ENCODE data around the gene ACER3. TPM values are rescaled to one million over a fixed set of nuclear protein-coding genes. Genes with fewer than 3 reads are reported as not detected.

Gene ACER3
- total and polyA plus RNA-seq, 2 of the 4 experiments (the other 2 are of a cell fraction) = 3.5 to 10.0 TPM

GRCh38 chr11:77040401-77040777, 179.7 kb downstream of the ACER3 start:
- no peak overlapping the region for H3K23ac ChIP-seq (ENCODE audit: low read depth, low read length)
- intact Hi-C loops (cut with micrococcal nuclease) = loop anchor here (10.0 kb wide), 2 partner anchors 504 to 574 kb away; no protein-coding TSS in a partner anchor
- no peak overlapping the region for H3K56ac ChIP-seq (ENCODE audit: extremely low read depth, insufficient read depth, low read length)
- no peaks in the 10 kb centered on the region for H3K9me3 ChIP-seq (ENCODE audit: control insufficient read depth, insufficient read depth, low read length)
- dilution Hi-C loops (cut with HindIII; ENCODE audit: low sequenced_read_pairs, unreplicated experiment) = no loop called here
- no peak for DNase-seq
- H3K9me1 ChIP-seq (ENCODE audit: insufficient read depth, low read length) = peaks cover under 1% of the 10 kb centered on the region; the same call in 1 of the 2 replicates
- peaks cover 3% of the 10 kb centered on the region; the same call in 1 of the 2 replicates for H3K4me1 ChIP-seq (ENCODE audit: control insufficient read depth, insufficient read depth, low read length)
- H2BK120ac ChIP-seq (ENCODE audit: low read depth, low read length) = no peak overlapping the region
- H3K4me2 ChIP-seq (ENCODE audit: low read depth, low read length) = no peak overlapping the region
- no peaks in the 10 kb centered on the region for H3K79me1 ChIP-seq (ENCODE audit: low read depth in 1 of 2, low read length in 2 of 2)
- in situ Hi-C loops (cut with MboI; ENCODE audit: low sequenced_read_pairs) = loop anchor here (25.0 kb wide), 1 partner anchor 303 kb away; no protein-coding TSS in a partner anchor
- H2BK5ac ChIP-seq (ENCODE audit: low read depth, low read length, poor library complexity, severe bottlenecking) = no peak overlapping the region
- H2AFZ ChIP-seq (replicated peaks; ENCODE audit: low read length, poor library complexity) = peak overlapping the region; percentile 93
- H3K4me3 ChIP-seq (ENCODE audit: insufficient read depth, low read depth, low read length) = no peak overlapping the region
- POLR2A ChIA-PET (ENCODE audit: unreplicated experiment) = no interaction called here
- no peak overlapping the region for H3K27ac ChIP-seq (ENCODE audit: insufficient read depth, low read length)
- BruUV-seq (replicated peaks) = no TSS peak
- WGBS, 2 experiments (ENCODE audit: extremely low coverage in 2 of 2, insufficient read length in 1 of 2) = 60% methylated on average over 28 of the region's 37 CpGs; no CpG with 5 or more reads in 1 of the 2 experiments
- no peak for ATAC-seq (ENCODE audit: low read depth)
- no peak overlapping the region for H2BK15ac ChIP-seq (ENCODE audit: low read depth, low read length)
- no peak overlapping the region for H2AK5ac ChIP-seq (ENCODE audit: low read depth, low read length)
- H3K9ac ChIP-seq (ENCODE audit: low read depth, low read length) = no peak overlapping the region
- no peak overlapping the region for H3K18ac ChIP-seq (ENCODE audit: low read depth, low read length)
- H4K8ac ChIP-seq (ENCODE audit: low read depth in 2 of 2, low read length in 2 of 2) = no peak overlapping the region
- no peak overlapping the region for H4K5ac ChIP-seq (ENCODE audit: low read depth, low read length)
- no peak overlapping the region for H3K14ac ChIP-seq (replicated peaks; ENCODE audit: low read depth, low read length)
- no peaks in the 10 kb centered on the region for H3K36me3 ChIP-seq (ENCODE audit: control insufficient read depth, insufficient read depth, low read length)
- H4K20me1 ChIP-seq (ENCODE audit: insufficient read depth, low read length) = no peaks in the 10 kb centered on the region; the same call in 1 of the 2 replicates
- CTCF ChIA-PET = interaction anchor here (1.8 to 2.6 kb wide), 2 partner anchors 120 to 122 kb away, joined by 4 to 9 read pairs; no protein-coding TSS in a partner anchor
- no peak overlapping the region for H2AK9ac ChIP-seq (replicated peaks; ENCODE audit: low read depth, low read length, poor library complexity)
- peaks cover 31% of the 10 kb centered on the region for H3K27me3 ChIP-seq (ENCODE audit: control insufficient read depth, insufficient read depth, low read length)
- H3K4ac ChIP-seq (ENCODE audit: low read depth, low read length) = no peak overlapping the region
- no peak overlapping the region for H2BK20ac ChIP-seq (ENCODE audit: low read depth, low read length)
- no peak for TF ChIP-seq SMC3 (IDR thresholded peaks at IDR 0.05; ENCODE audit: low read depth, low read length)
- no peak for TF ChIP-seq CHD1 (IDR thresholded peaks at IDR 0.05; ENCODE audit: low read depth, low read length)
- no peak for TF ChIP-seq FOS (IDR thresholded peaks at IDR 0.05; ENCODE audit: low read depth, low read length)
- TF ChIP-seq POLR2A (IDR thresholded peaks at IDR 0.05; ENCODE audit: low read depth, low read length) = no peak
- TF ChIP-seq CEBPB (IDR thresholded peaks at IDR 0.05; ENCODE audit: low read depth, low read length) = no peak
- no peak for TF ChIP-seq RAD21 (IDR thresholded peaks at IDR 0.05; ENCODE audit: low read length)
- TF ChIP-seq BHLHE40 (IDR thresholded peaks at IDR 0.05; ENCODE audit: low read depth, low read length) = no peak
- TF ChIP-seq, protein P1, sequence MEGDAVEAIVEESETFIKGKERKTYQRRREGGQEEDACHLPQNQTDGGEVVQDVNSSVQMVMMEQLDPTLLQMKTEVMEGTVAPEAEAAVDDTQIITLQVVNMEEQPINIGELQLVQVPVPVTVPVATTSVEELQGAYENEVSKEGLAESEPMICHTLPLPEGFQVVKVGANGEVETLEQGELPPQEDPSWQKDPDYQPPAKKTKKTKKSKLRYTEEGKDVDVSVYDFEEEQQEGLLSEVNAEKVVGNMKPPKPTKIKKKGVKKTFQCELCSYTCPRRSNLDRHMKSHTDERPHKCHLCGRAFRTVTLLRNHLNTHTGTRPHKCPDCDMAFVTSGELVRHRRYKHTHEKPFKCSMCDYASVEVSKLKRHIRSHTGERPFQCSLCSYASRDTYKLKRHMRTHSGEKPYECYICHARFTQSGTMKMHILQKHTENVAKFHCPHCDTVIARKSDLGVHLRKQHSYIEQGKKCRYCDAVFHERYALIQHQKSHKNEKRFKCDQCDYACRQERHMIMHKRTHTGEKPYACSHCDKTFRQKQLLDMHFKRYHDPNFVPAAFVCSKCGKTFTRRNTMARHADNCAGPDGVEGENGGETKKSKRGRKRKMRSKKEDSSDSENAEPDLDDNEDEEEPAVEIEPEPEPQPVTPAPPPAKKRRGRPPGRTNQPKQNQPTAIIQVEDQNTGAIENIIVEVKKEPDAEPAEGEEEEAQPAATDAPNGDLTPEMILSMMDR (conservative IDR thresholded peaks at IDR 0.05; ENCODE audit: low read depth, low read length) = no peak
- TF ChIP-seq RCOR1 (IDR thresholded peaks at IDR 0.05; ENCODE audit: insufficient replicate concordance, low read length) = no peak
- no peak for TF ChIP-seq MAZ (IDR thresholded peaks at IDR 0.05; ENCODE audit: borderline replicate concordance, low read depth, low read length)
- TF ChIP-seq, protein P2, sequence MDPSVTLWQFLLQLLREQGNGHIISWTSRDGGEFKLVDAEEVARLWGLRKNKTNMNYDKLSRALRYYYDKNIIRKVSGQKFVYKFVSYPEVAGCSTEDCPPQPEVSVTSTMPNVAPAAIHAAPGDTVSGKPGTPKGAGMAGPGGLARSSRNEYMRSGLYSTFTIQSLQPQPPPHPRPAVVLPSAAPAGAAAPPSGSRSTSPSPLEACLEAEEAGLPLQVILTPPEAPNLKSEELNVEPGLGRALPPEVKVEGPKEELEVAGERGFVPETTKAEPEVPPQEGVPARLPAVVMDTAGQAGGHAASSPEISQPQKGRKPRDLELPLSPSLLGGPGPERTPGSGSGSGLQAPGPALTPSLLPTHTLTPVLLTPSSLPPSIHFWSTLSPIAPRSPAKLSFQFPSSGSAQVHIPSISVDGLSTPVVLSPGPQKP (IDR thresholded peaks at IDR 0.05; ENCODE audit: borderline replicate concordance, low read depth, low read length) = no peak
- no peak for TF ChIP-seq MXI1 (IDR thresholded peaks at IDR 0.05; ENCODE audit: borderline replicate concordance, low read depth, low read length)
- TF ChIP-seq NFE2L2 (IDR thresholded peaks at IDR 0.05; ENCODE audit: low read depth, low read length) = no peak
- no peak overlapping the region for H4K91ac ChIP-seq (ENCODE audit: insufficient read depth, low read depth, low read length)
